GM19193 (cell line): ENCODE measurements around the gene RYR3.

Experiments used
- POLR2A ChIP-seq: IDR thresholded peaks from 4 replicates; pipeline ENCODE4 v1.6.1; 2011; ENCODE audit not compliant: insufficient read depth, insufficient read length; ENCODE audit errors: extremely low read depth

RYR3 gene

GRCh38 chr15:33629647-33630046, 318.9 kb downstream of the RYR3 start:
- TF ChIP-seq POLR2A, result no peak

GRCh38 chr15:33636234-33636633, 325.5 kb downstream of the RYR3 start:
- no peak for TF ChIP-seq POLR2A

GRCh38 chr15:33636958-33637357, 326.2 kb downstream of the RYR3 start:
- no peak for TF ChIP-seq POLR2A

GRCh38 chr15:33638453-33638852, 327.7 kb downstream of the RYR3 start:
- no peak for TF ChIP-seq POLR2A

- TF ChIP-seq POLR2A, result no peak
Observed at GRCh38 chr15:33639051-33639450, 328.3 kb downstream of the RYR3 start.

GRCh38 chr15:33639456-33639855, 328.7 kb downstream of the RYR3 start:
- TF ChIP-seq POLR2A, result no peak

- TF ChIP-seq POLR2A, result no peak
Observed at GRCh38 chr15:33639978-33640377, 329.2 kb downstream of the RYR3 start.

GRCh38 chr15:33641069-33641468, 330.3 kb downstream of the RYR3 start:
- no peak for TF ChIP-seq POLR2A

- no peak for TF ChIP-seq POLR2A
Observed at GRCh38 chr15:33644304-33644703, 333.5 kb downstream of the RYR3 start.

- TF ChIP-seq POLR2A, result no peak
Observed at GRCh38 chr15:33646744-33647143, 336.0 kb downstream of the RYR3 start.

- TF ChIP-seq POLR2A, result no peak
Observed at GRCh38 chr15:33649217-33649933, 338.6 kb downstream of the RYR3 start.

- TF ChIP-seq POLR2A, result no peak
Observed at GRCh38 chr15:33654860-33655259, 344.1 kb downstream of the RYR3 start.

- TF ChIP-seq POLR2A, result no peak
Observed at GRCh38 chr15:33655488-33655887, 344.7 kb downstream of the RYR3 start.

GRCh38 chr15:33656168-33656567, 345.4 kb downstream of the RYR3 start:
- TF ChIP-seq POLR2A, result no peak

GRCh38 chr15:33660151-33660550, 349.4 kb downstream of the RYR3 start:
- TF ChIP-seq POLR2A, result no peak

- TF ChIP-seq POLR2A, result no peak
Observed at GRCh38 chr15:33662014-33662413, 351.2 kb downstream of the RYR3 start.

GRCh38 chr15:33664947-33665346, 354.2 kb downstream of the RYR3 start:
- no peak for TF ChIP-seq POLR2A

- no peak for TF ChIP-seq POLR2A
Observed at GRCh38 chr15:33670567-33670966, 359.8 kb downstream of the RYR3 start.

- no peak for TF ChIP-seq POLR2A
Observed at GRCh38 chr15:33671456-33671855, 360.7 kb downstream of the RYR3 start.
